GM18526 (cell line): ENCODE measurements around the gene NPAS1.

Source experiments
- POLR2A ChIP-seq: IDR thresholded peaks from 3 replicates; pipeline ENCODE4 v1.6.1; 2011; ENCODE audit not compliant: insufficient read length; ENCODE audit errors: extremely low read depth

The NPAS1 gene, protein sequence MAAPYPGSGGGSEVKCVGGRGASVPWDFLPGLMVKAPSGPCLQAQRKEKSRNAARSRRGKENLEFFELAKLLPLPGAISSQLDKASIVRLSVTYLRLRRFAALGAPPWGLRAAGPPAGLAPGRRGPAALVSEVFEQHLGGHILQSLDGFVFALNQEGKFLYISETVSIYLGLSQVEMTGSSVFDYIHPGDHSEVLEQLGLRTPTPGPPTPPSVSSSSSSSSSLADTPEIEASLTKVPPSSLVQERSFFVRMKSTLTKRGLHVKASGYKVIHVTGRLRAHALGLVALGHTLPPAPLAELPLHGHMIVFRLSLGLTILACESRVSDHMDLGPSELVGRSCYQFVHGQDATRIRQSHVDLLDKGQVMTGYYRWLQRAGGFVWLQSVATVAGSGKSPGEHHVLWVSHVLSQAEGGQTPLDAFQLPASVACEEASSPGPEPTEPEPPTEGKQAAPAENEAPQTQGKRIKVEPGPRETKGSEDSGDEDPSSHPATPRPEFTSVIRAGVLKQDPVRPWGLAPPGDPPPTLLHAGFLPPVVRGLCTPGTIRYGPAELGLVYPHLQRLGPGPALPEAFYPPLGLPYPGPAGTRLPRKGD

DNA sequence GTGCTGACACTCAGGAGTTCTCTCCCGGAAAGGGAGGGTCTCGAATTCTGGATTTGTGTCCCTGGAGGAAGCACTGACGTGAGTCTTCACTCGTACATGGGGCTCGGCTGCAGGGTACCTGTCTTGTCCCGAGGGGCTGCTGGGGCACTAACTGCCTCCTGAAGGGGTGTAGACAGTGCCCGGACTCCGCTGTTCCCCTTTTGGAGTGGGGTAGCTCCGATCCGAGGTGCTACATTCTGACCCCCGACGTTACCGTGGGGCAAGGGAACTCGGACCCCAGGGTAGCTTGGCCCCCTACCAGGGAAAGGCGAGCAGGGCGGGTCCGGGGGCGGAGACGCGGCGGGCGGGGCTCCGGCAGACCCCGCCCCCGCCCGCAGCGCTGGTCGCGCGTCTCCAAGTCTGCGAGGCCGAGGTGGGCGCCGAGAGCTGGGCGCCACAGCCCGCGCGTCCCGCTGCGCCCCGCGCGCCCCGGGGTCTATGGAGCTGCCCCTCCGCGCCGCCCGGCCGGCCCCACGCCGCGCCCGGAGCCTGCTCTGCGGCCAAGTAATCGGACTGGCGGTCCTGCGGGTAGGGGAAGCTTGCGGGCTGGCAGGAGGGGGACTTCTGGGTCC lies at the start of gene NPAS1:
NPAS1 (plus strand) TSS at position 407 of the 611 bp plus-strand sequence. CDS start 1,211 bp downstream, outside the sequence.
- TF ChIP-seq POLR2A: no peak

DNA sequence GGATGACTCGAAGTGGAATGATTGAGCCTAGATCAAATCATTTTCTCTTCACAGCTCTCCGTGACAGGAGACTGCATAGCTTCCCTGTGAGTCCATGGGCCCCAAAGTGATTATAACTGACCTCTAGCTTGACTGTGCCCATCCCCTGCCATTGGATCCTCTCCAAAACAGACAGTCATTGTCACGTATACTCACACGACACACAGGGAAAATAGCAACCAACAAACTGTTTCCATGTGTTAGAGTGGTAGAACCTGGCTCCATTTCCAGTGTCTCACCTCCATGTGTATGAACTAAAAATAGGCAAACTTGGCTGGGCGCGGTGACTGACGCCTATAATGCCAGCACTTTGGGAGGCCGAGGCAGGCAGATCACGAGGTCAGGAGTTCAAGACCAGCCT lies 48.8 kb upstream of the NPAS1 start:
- no peak for TF ChIP-seq POLR2A

DNA sequence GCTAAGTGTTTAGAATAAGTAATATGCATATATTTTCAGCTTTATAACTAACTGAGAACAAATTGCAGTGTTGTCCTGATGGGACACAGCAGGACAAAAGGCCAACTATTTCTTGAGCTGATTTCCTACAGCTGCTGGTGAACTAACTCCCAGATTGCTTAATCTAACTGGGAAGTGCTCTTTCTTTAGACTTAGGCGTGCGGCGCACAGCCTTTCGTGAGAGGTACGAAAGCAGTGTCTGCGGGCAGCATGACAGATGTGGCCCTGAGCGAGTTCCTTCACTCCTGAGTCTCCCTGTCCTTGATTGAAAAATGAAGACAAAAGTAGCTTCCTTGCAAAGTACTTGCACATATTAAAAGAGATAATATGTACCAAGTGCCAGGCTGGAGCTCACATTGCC lies 47.3 kb upstream of the NPAS1 start:
- no peak for TF ChIP-seq POLR2A

DNA sequence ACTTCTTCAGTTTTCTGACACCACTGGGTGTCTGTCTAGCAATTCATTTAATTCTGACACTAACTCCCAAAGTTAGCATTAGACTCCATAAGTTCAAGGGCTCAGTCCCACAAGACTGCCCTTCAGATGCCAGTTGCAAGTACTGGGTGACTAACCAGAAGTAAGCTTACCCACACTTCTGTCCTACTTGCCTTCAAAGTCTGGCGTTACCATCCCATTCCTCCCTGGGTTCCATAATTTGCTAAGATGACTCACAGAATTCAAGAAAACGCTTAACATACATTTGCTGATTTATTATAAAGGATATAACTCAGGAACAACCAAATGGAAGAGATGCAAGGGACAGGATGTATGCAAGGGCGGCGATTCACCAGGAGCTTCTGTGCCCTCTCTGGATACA lies 45.5 kb upstream of the NPAS1 start:
- TF ChIP-seq POLR2A: no peak

DNA sequence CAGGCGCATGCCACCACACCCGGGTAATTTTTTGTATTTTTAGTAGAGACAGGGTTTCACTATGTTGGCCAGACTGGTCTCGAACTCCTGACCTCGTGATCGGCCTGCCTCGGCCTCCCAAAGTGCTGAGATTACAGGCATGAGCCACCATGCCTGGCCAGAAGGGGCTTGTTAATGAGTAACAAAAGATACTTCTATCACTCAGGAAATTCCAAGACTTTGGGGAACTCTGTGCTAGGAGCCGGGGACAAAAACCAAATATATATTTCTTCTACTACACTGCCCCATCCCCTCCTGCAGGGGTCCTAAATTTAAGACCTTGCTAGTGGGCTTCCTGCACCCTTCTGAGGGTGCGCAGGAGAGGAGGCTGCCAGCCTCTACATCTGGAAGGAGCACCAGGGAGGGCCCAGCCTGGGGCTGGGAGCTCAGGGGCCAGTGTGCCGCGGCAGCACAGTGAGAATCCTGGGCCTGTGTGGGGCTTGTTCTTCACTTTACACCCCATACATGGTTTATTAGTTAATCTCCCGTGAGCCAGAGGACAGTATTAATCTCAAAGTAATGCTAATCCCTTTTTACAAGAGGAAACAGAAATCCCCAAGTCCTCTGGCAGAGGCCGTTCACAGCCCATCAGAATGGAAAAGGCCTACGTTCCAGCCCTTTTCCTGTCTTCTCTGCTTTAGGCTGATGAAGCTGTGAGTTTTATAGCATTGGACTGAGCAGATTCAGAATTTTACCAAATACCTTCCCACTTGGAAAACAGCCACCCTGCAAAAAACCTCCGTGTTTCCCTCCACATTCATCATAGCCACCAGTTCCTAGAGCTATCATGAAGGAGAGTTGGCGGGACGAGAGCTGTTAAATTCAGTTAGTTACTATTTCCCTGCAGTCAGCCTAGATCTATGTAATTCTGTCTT lies 44.4 kb upstream of the NPAS1 start:
- TF ChIP-seq POLR2A: no peak

DNA sequence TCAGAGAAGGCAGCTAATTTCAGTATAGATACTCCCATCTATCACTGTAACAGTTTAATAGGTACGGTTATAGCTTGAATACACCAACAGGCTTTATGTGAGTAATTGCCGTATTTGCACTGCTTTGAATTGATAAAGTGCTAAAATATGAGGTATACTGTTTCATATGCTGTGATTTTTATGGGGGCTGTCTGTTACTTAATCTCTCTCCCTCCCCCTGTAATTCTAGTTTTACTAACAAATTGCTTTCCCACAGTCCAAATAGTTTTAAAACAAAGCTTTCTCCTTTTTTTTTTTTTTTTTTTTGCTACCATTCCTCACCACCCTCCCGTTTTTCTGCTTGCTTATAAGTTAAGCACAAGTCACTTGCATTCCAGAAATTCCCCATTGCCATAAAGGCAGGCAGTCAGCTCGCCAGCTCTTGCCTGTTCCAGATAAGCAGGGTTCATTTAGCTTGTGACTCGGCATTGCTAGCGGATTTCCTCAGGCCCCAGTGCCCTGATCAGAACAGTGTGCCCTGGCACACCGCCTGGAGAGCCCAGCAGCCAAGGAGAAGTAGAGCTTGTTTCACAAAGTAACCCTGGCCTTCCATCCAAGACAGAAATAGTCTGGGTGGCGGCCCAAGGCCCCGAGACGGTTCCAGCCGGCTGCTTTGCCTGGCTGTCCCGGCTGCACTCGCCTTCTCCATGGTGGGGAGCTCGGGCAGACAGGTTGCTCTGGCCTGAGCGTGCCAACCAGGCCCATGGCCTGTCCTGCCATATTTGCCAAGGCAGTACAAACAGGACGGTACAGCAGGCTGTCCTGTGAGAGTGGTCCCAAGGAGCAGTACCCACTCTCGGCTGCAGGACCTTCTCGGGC lies 43.5 kb upstream of the NPAS1 start:
- no peak for TF ChIP-seq POLR2A

DNA sequence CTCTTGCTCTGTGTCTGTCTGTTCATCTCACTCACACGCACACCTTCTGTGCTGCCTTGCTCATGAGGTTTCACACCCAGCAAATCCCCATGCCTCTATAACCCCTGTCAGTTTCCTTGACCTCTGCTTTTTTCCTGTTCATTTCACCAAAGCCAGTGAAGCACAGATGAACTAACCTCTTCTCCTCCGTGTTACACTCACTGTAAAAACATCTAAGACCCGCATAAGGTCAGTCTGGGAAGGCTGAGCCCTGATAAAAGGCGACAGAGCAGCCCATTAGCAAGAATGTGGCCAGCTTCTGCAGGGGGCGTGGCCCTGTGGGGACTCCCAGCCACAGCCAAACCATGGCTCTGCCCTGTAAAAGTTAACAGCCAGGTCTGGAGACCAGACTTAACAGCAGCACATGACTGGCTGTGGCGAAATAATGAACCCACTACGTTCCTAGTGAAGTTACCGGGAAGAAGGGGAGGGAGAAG lies 42.8 kb upstream of the NPAS1 start:
- no peak for TF ChIP-seq POLR2A

DNA sequence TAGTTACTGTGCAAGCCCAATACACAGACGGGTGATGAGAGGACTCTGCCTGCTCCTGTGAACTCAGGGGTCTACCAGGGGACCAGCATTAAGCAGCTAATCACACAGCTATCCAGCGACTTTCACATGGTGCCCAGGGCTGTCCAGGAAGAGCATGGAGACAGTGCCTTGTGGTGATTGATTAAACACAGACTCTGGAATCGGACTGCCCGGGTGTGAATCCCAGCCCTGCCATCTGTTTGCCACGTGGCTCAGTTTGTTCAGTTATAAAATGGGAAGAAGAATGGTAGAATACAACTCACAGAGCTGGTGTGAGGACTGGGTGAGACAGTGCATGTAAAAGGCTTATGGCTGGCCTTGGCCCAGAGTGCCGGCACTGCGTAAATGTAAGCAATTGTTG lies 42.1 kb upstream of the NPAS1 start:
- no peak for TF ChIP-seq POLR2A

DNA sequence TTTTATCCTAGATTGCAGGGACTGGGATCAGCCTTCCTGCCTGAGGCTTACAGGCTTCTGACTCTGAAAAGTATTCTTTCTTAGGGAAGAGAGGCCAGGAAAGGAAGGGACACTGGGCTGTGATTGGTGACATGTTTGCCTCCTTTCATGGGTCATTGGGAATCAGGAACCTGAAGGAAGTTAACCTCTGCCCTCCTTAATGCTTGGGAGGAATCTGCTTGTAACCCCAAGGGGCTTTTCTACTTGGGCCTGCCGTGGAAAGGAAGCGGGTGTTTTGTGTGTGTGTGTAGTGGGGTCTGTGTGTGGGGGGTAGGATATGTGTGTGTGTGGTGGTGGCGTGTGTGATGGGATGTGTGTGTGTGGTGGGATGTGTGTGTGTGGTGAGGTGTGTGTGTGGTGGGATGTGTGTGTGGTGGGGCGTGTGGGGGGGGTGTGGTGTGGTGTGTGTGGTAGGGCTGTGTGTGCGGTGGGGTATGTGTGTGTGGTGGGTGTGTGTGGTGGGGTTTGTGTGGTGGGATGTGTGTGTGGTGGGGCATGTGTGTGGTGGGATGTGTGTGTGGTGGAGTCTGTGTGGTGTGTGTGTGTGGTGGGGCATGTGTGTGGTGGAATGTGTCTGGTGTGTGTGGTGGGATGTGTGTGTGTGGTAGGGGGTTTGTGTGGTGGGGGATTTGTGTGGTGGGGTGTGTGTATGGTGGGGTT lies 41.3 kb upstream of the NPAS1 start:
- TF ChIP-seq POLR2A: no peak

DNA sequence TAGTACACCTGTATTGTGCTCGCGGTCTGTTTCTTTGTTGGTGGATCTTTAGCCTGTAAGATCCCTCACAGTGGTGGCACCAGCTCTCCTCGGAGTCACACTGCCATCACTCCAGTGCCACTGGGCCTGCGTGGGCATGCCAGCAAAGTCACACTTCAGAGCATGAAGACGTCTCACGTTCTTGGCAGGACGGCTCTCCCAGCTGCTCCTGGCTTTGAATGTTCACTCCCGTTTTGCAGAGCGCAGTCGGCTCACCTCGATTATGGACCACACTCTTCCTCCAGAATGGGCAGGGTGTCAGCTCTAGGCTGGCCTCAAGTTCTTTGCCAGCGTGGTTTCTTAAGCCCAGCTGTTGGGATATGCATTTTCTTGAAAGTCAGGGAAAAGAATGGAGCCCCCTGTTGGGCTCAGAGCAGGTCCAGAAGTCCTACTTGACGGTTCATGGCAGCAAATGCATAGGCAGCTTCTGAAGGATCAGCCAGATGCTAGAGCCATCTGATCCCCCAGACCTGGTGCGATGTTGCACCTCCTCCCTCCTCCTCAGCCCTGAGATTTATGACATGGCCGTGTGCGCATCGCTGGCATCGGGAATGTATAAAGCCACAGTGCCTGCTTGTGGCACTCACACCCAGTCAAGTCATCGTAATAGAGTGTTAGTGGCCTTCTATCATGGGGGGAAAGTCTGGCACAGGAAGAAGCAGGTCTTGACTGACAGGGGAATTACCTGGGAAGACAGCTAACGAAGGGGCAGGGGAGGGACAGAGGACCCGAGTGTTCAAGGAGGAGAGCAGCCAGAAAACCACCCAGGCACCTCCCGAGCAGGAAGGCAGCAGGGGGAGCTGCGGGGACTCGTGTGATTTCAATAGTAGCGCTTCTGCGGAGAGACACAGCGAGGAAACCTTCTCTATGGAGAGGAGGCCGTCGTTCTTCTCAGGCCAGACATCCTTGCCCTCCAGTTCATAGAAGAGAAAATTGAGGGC lies 40.2 kb upstream of the NPAS1 start:
- no peak for TF ChIP-seq POLR2A

DNA sequence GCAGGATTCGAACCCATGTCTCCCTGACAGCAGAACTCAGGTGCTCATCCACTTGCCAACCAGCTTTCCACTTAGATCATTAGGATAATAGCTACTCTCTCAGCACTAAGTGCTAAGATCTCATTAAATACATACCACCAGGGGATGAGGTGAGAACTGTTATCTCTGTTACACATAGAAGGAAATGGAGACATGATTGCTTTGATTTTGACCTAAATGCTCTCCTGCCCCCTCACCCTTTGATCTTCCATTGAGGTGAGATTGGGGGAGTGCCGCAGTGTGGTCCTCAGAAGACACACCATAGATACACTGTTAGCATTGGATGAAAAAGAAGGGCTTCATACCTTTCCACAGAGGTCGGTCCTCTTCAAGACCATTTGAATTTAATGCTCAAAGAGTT lies 38.9 kb upstream of the NPAS1 start:
- TF ChIP-seq POLR2A: no peak

DNA sequence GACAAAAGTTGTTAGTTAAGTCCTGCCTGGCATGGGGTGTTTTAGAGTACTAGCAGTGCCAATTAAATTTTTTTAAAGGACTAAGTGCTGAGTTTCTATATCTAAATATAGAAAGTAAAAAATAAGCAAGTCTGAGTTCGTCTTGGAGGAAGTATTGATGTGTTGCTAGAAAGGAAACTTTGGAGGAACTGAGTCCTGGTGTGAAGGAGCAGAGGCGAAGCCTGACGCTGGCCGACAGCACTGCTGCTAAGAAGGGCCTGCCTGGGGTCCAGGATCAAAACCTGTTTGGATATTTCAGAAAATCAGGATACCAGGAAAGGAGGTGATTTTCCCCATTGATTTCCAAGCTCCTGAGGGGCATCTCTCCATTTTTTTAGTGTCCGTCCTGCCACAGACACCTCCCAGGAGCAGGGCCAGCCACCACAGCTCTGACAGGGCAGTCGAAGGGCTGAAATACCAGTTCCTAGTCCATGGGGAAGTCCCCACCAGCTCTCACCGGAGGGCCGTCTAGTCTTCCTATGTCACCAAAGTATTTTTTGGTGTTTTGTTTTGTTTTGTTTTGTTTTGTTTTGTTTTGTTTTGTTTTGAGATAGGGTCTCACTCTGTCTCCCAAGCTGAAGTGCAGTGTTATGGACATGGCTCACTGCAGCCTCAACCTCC lies 38.2 kb upstream of the NPAS1 start:
- TF ChIP-seq POLR2A: no peak
